Calu3 (cell line): ENCODE data around the gene FABP1. TPM values are rescaled to one million over a fixed set of nuclear protein-coding genes. Genes with fewer than 3 reads are reported as not detected.

Source experiments
- BruUV-seq: library from RNA; stranded (reverse); fragments of 400-500 nt; replicated peaks from 2 replicates; lab custom pipeline; 2021; lab: Mats Ljungman, UMichigan
- CTCF ChIA-PET: fragments of 300-600 bp; sonication (Branson Sonifier 250); formaldehyde crosslinking; loops from one replicate; lab custom pipeline; 2022; ENCODE audit warnings: antibody characterized with exemption; lab: Charles Lee
- DNase-seq: peaks from one replicate; pipeline ENCODE4 v3.0.0; 2022
- H3K27ac Mint-ChIP-seq: one replicate; pipeline ENCODE4 v1.8.0; 2022; ENCODE audit warnings: mixed read lengths; ENCODE audit not compliant: unreplicated experiment
- H3K27me3 Mint-ChIP-seq: one replicate; pipeline ENCODE4 v1.8.0; 2022; ENCODE audit warnings: mixed read lengths; ENCODE audit not compliant: unreplicated experiment
- H3K36me3 Mint-ChIP-seq: one replicate; pipeline ENCODE4 v1.8.0; 2022; ENCODE audit warnings: mild to moderate bottlenecking, moderate library complexity, mixed read lengths; ENCODE audit not compliant: insufficient read depth, unreplicated experiment
- H3K4me1 Mint-ChIP-seq: one replicate; pipeline ENCODE4 v1.8.0; 2022; ENCODE audit warnings: mild to moderate bottlenecking, low read depth, mixed read lengths; ENCODE audit not compliant: unreplicated experiment
- H3K4me3 Mint-ChIP-seq: one replicate; pipeline ENCODE4 v1.8.0; 2022; ENCODE audit warnings: mild to moderate bottlenecking, low read depth, moderate library complexity, mixed read lengths; ENCODE audit not compliant: unreplicated experiment
- H3K9me3 Mint-ChIP-seq: one replicate; pipeline ENCODE4 v1.8.0; 2022; ENCODE audit warnings: low read depth, mixed read lengths; ENCODE audit not compliant: unreplicated experiment
- intact Hi-C: fragments of 100-400 bp; cut with micrococcal nuclease; formaldehyde crosslinking; loops from one replicate; pipeline ENCODE4 v1.10.0; 2022; ENCODE audit not compliant: unreplicated experiment
- total RNA-seq: library from RNA; stranded (reverse); gene quantifications from 2 replicates; pipeline ENCODE4 v1.2.3, GENCODE V29; 2022
- TF ChIP-seq, protein P1 (sequence below): fragments of 200-600 bp; IDR thresholded peaks from one replicate; pipeline ENCODE4 v1.8.0; 2022; ENCODE audit warnings: antibody characterized with exemption; ENCODE audit not compliant: unreplicated experiment

Gene FABP1
- total RNA-seq, 1 experiment from 2014 or later, result not detected

GRCh38 chr2:88086401-88086800 is 41.5 kb downstream of the FABP1 start:
- Mint-ChIP-seq H3K4me1 (peaks cover 20% of the 10 kb centered on the region), H3K27ac (no peak overlapping the region), H3K9me3 (no peaks in the 10 kb centered on the region), H3K4me3 (no peak overlapping the region), H3K27me3 (no peaks in the 10 kb centered on the region), H3K36me3 (no peaks in the 10 kb centered on the region)
- intact Hi-C loops, result no loop called here
- DNase-seq, result no peak
- no TSS peak for BruUV-seq
- CTCF ChIA-PET, result interaction anchor here (1.2 kb wide), 1 partner anchor 26 kb away, joined by 3 read pairs; no protein-coding TSS in a partner anchor
- TF ChIP-seq, protein P1, sequence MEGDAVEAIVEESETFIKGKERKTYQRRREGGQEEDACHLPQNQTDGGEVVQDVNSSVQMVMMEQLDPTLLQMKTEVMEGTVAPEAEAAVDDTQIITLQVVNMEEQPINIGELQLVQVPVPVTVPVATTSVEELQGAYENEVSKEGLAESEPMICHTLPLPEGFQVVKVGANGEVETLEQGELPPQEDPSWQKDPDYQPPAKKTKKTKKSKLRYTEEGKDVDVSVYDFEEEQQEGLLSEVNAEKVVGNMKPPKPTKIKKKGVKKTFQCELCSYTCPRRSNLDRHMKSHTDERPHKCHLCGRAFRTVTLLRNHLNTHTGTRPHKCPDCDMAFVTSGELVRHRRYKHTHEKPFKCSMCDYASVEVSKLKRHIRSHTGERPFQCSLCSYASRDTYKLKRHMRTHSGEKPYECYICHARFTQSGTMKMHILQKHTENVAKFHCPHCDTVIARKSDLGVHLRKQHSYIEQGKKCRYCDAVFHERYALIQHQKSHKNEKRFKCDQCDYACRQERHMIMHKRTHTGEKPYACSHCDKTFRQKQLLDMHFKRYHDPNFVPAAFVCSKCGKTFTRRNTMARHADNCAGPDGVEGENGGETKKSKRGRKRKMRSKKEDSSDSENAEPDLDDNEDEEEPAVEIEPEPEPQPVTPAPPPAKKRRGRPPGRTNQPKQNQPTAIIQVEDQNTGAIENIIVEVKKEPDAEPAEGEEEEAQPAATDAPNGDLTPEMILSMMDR, result no peak

DNA sequence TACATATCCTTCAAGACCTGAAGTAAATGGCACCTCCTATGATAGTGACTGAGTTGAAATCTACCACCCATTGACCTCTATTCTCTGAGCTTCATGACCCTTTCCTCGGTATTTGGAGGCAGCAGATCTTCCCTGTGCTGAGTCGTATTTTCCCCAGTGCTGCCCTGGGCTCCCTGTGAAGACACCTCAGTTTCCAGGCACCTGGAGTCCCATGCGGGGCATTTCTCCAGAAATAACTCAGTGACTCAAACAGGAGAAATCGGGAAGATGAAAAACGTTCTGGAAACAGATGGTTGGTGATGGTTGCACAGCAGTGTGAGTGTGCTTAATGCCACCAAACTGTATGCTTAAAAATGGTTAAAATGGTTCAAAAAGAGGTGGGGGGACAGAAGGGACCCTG is 42.3 kb downstream of the FABP1 start:
- CTCF ChIA-PET, result interaction anchor here (1.2 kb wide), 1 partner anchor 26 kb away, joined by 3 read pairs; no protein-coding TSS in a partner anchor
- intact Hi-C loops, result no loop called here
- H3K27me3 Mint-ChIP-seq, result no peaks in the 10 kb centered on the region
- no peak for DNase-seq
- peaks cover 20% of the 10 kb centered on the region for H3K4me1 Mint-ChIP-seq
- no peaks in the 10 kb centered on the region for H3K9me3 Mint-ChIP-seq
- no peak overlapping the region for H3K27ac Mint-ChIP-seq
- H3K4me3 Mint-ChIP-seq, result no peak overlapping the region
- no TSS peak for BruUV-seq
- H3K36me3 Mint-ChIP-seq, result no peaks in the 10 kb centered on the region
- TF ChIP-seq, protein P1, result no peak

DNA sequence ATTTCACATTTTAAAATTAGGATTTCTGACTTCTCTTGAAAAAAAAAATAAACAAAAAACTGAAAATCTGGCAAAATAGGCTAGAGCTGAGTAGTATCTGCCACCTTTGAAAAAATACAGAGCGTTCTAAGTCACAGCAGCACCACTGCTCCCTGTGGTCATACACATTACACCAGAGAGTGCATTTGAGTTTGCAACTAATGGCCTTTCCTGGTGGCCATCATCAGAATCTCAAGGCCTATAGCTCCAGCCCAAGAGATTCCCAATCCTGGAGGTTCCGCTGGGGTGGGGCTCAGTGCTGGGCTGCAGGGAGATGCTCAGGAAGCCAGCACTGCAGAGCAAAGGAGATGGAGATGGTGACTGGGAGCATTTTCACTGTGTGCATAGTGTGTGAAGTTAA is 42.8 kb downstream of the FABP1 start:
- Mint-ChIP-seq H3K27ac (no peak overlapping the region), H3K9me3 (no peaks in the 10 kb centered on the region), H3K4me1 (peaks cover 20% of the 10 kb centered on the region), H3K27me3 (no peaks in the 10 kb centered on the region), H3K36me3 (no peaks in the 10 kb centered on the region), H3K4me3 (no peak overlapping the region)
- CTCF ChIA-PET, result no interaction called here
- no peak for DNase-seq
- intact Hi-C loops, result no loop called here
- BruUV-seq, result no TSS peak
- TF ChIP-seq, protein P1, result no peak

DNA sequence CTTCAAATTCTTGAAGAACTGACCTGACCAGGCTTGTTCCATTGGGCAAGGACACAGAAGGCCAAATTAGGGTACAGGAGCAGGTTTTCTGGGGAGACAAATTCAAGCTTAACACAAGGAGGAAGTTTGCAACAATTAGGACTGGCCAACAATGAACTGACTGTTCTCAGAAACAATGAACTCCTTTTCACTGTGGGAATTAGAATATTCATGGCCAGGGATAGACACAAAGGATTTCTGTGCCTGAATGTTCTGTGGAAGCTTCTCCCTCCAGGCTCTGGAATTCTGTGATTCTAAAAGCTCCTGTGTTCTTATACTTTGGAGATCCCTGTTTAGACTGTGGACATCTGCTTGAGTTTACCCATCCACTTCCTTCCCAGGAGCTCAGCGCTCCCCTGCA is 45.1 kb downstream of the FABP1 start:
- Mint-ChIP-seq H3K27me3 (no peaks in the 10 kb centered on the region), H3K4me3 (no peak overlapping the region), H3K27ac (peak overlapping the region; percentile 75), H3K36me3 (no peaks in the 10 kb centered on the region), H3K4me1 (peaks cover 20% of the 10 kb centered on the region), H3K9me3 (no peaks in the 10 kb centered on the region)
- no peak for DNase-seq
- CTCF ChIA-PET, result interaction anchor here (0.9 to 1.1 kb wide), 2 partner anchors 21 to 22 kb away, joined by 5 to 7 read pairs; no protein-coding TSS in a partner anchor
- TF ChIP-seq, protein P1, result no peak
- intact Hi-C loops, result no loop called here
- BruUV-seq, result no TSS peak
